ENCODE results near the gene REXO1.

DNA sequence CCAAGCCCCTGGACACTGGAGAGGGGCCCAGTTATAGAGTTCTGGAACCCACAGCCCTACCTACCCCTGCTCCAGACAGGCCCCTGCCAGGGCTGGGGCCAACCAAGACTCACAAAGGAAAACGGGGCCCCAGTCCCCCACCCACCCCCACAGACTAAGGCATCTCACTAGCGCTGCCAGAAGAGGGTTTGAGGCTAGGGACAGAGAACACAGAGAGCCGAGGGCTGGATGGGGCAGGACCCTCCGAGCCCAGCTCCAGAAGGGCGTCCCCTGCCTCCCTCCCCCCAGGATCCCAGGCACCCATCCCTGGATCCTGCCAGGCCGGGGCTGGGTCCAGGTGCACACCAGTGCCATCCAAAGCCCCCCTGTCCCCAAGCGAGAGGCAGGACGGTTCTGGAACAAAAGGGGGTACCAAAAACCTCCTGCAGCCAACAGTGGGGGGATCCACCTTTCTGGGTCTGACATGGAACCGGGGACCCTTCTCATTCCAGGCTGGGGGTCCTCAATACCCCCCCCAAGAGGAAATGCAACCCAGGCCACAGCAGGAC, 4.4 kb upstream of the REXO1 start:
- TF ChIP-seq, protein P1, sequence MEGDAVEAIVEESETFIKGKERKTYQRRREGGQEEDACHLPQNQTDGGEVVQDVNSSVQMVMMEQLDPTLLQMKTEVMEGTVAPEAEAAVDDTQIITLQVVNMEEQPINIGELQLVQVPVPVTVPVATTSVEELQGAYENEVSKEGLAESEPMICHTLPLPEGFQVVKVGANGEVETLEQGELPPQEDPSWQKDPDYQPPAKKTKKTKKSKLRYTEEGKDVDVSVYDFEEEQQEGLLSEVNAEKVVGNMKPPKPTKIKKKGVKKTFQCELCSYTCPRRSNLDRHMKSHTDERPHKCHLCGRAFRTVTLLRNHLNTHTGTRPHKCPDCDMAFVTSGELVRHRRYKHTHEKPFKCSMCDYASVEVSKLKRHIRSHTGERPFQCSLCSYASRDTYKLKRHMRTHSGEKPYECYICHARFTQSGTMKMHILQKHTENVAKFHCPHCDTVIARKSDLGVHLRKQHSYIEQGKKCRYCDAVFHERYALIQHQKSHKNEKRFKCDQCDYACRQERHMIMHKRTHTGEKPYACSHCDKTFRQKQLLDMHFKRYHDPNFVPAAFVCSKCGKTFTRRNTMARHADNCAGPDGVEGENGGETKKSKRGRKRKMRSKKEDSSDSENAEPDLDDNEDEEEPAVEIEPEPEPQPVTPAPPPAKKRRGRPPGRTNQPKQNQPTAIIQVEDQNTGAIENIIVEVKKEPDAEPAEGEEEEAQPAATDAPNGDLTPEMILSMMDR (conservative IDR thresholded peaks at IDR 0.05 in 1 of 2, IDR thresholded peaks at IDR 0.05 in 1 of 2; ENCODE audit: low read depth in 1 of 2, low read length in 2 of 2), result no peak
- no peak for TF ChIP-seq EZH2 (IDR thresholded peaks at IDR 0.05; ENCODE audit: low read length, missing control alignments)
